Gastrocnemius medialis (tissue), 4 donors: ENCODE measurements around the gene PACS2. TPM values are rescaled to one million over a fixed set of nuclear protein-coding genes. Genes with fewer than 3 reads are reported as not detected.

Experiments
- ATAC-seq, 2 donors: fragments of 150-250 bp; one replicate each; pipeline ENCODE4 v1.9.1; 2016
- DNase-seq, 2 donors: peaks; one replicate each; pipeline ENCODE4 v3.0.0-alpha.2; 2019
- H3K27ac ChIP-seq, 4 donors: fragments of 200-600 bp; sonication (generic); 1 replicate in 1 of 4; 2 replicates in 3 of 4; pipeline ENCODE4 v1.5.1; 2016 to 2018; ENCODE audit warnings: mild to moderate bottlenecking in 2 of 4, moderate library complexity in 1 of 4
- H3K27me3 ChIP-seq, 3 donors: fragments of 200-600 bp; sonication (generic) in 2 of 3; 1 replicate in 1 of 3; 2 replicates in 2 of 3; pipeline versions ENCODE4 v1.5.1 to v1.6.0; 2016 to 2019; ENCODE audit warnings: mild to moderate bottlenecking in 1 of 3, moderate library complexity in 1 of 3
- H3K36me3 ChIP-seq, 2 donors: fragments of 200-600 bp; sonication (generic) in 1 of 2; one replicate each; pipeline ENCODE4 v1.5.1; 2017 to 2018
- H3K4me1 ChIP-seq, 2 donors: fragments of 200-600 bp; sonication (generic) in 1 of 2; one replicate each; pipeline ENCODE4 v1.5.1; 2016 to 2017; ENCODE audit warnings: mild to moderate bottlenecking in 2 of 2
- H3K4me3 ChIP-seq, 4 donors: fragments of 200-600 bp; sonication (generic) in 3 of 4; 1 replicate in 1 of 4; 2 replicates in 3 of 4; pipeline ENCODE4 v1.5.1; 2016 to 2019; ENCODE audit warnings: mild to moderate bottlenecking in 2 of 4
- H3K9me3 ChIP-seq, 3 donors: fragments of 200-600 bp; sonication (generic) in 2 of 3; 1 replicate in 1 of 3; 2 replicates in 2 of 3; pipeline ENCODE4 v1.5.1; 2016 to 2019
- POLR2A ChIP-seq, 2 donors: fragments of 450-650 bp; IDR thresholded peaks; one replicate each; pipeline ENCODE4 v1.6.1; 2017; ENCODE audit warnings: antibody characterized with exemption in 2 of 2, mild to moderate bottlenecking in 2 of 2, moderate library complexity in 2 of 2
- in situ Hi-C, 4 donors: fragments of 200-750 bp; cut with MboI; loops; one replicate each; pipeline versions ENCODE4 v1.15.0 to v1.8.0; 2017; ENCODE audit warnings: low sequenced_read_pairs in 4 of 4
- intact Hi-C: fragments of 100-400 bp; cut with DNase I; formaldehyde crosslinking; loops from one replicate; pipeline ENCODE4 v1.15.1; 2023; ENCODE audit warnings: low total_unique reads
- total RNA-seq, 4 donors: library from RNA; depleted of rRNA; stranded (reverse); fragments of >200 nt; gene quantifications; one replicate each; pipeline versions ENCODE4 v1.1.0 to v1.2.3, GENCODE V29; 2016
- TF ChIP-seq, protein P1 (sequence below), 5 experiments: fragments of 450-650 bp in 3 of 5; fragments of 200-600 bp in 2 of 5; sonication (generic) in 2 of 5; IDR thresholded peaks in 4 of 5; conservative IDR thresholded peaks in 1 of 5; 1 replicate in 4 of 5; 2 replicates in 1 of 5; pipeline ENCODE4 v1.5.1; 2016 to 2019; ENCODE audit warnings: antibody characterized with exemption in 5 of 5, mild to moderate bottlenecking in 3 of 5, moderate library complexity in 3 of 5

The PACS2 gene
- total RNA-seq, 4 donors from 2014 or later, result 81.0 to 115 (median 93.1) TPM

DNA sequence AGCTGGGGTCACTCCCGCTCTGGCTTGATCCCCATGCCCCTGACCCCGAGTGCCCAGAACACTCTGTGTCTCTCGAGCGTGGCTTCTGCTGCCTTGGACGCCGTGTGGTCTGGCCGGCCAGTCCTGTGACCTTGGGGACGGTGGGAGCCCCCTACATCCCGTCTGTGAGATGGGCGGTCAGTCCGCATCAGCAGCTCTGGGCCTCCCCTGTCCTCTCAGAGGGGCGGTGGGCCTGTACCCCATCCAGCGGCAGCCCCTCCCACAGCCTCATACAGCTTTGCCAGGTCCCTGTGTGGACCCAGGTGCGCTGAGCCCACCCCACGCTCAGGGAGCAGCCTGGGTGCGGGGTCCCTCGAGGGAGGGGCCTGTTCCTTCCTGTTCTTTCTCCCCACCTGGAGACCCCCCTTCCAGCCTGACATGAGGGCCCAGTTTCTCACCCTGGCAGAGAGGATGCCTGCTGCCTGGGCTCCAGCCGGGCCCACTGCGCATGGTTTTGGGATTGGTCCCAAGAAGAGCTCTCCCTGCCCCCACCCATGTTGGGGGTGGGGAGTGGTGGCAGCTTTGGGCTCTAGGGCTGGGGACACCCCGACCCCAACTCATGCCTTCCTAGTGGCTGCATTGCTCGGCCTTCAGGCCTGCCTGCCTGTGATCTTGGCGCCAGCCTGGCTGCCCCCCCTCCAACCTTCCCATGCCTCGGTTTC is 106.6 kb downstream of the PACS2 start:
- ATAC-seq (no peak), DNase-seq (no peak)
- Histone ChIP-seq H3K27me3 (no peaks in the 10 kb centered on the region), H3K36me3 (no peaks in the 10 kb centered on the region), H3K4me3 (peak overlapping the region; percentile 59 to 75 (median 66)), H3K4me1 (peaks cover 22 to 27% of the 10 kb centered on the region in 2 donors), H3K9me3 (no peaks in the 10 kb centered on the region), H3K27ac (peak overlapping the region; percentile 69 to 77 (median 72))
- intact Hi-C loops (no loop called here), in situ Hi-C loops (no loop called here)
- no peak for TF ChIP-seq POLR2A (IDR thresholded peaks at IDR 0.05)
- TF ChIP-seq, protein P1, sequence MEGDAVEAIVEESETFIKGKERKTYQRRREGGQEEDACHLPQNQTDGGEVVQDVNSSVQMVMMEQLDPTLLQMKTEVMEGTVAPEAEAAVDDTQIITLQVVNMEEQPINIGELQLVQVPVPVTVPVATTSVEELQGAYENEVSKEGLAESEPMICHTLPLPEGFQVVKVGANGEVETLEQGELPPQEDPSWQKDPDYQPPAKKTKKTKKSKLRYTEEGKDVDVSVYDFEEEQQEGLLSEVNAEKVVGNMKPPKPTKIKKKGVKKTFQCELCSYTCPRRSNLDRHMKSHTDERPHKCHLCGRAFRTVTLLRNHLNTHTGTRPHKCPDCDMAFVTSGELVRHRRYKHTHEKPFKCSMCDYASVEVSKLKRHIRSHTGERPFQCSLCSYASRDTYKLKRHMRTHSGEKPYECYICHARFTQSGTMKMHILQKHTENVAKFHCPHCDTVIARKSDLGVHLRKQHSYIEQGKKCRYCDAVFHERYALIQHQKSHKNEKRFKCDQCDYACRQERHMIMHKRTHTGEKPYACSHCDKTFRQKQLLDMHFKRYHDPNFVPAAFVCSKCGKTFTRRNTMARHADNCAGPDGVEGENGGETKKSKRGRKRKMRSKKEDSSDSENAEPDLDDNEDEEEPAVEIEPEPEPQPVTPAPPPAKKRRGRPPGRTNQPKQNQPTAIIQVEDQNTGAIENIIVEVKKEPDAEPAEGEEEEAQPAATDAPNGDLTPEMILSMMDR (IDR thresholded peaks at IDR 0.05 in 4 of 5, conservative IDR thresholded peaks at IDR 0.05 in 1 of 5), result no peak

DNA sequence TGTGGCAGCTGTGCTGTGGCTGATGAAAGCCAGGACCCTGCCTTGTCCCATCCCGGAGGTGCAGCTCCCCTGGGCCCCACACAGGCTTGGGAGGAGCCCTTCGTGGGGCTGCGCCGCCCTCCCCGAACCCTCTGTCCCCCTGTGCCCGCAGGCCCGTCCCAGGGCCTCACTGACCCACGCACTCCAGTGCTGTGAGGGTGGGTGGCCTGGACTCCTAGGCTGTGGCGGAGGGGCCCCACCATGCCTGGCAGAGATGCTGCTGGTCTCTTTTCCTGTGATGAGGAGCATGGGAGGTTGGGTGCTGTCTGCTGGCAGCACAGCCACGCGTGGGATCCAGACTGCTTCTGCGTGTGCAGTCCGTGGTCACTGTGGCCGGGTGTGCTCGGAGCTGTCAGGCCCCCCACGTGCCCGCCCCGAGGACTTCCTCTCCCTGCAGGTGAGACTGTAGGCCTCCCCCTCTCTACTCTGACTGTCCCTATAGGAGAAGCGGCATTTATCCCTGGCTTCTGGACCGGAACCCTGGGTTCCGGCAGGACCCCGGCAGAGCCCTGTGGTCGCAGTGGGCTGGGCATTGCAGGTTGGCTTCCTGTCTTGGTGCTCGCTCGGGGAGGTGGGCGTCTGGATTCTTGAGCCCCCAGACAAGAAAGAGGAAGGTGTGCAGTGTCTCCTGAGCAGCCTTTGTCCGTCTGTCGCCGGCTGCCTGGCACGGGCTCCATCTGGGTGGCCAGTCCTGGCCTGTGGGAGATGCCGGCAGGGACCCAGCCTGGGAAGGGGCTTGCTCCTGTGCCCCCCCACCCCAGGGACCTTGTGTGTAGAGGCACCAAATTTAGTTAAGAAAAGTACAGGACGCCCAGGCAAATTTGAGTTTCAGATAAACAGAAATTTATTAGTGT is 107.4 kb downstream of the PACS2 start:
- no peak for TF ChIP-seq POLR2A (IDR thresholded peaks at IDR 0.05)
- TF ChIP-seq, protein P1 (IDR thresholded peaks at IDR 0.05 in 4 of 5, conservative IDR thresholded peaks at IDR 0.05 in 1 of 5), result no peak
- no peak for DNase-seq

DNA sequence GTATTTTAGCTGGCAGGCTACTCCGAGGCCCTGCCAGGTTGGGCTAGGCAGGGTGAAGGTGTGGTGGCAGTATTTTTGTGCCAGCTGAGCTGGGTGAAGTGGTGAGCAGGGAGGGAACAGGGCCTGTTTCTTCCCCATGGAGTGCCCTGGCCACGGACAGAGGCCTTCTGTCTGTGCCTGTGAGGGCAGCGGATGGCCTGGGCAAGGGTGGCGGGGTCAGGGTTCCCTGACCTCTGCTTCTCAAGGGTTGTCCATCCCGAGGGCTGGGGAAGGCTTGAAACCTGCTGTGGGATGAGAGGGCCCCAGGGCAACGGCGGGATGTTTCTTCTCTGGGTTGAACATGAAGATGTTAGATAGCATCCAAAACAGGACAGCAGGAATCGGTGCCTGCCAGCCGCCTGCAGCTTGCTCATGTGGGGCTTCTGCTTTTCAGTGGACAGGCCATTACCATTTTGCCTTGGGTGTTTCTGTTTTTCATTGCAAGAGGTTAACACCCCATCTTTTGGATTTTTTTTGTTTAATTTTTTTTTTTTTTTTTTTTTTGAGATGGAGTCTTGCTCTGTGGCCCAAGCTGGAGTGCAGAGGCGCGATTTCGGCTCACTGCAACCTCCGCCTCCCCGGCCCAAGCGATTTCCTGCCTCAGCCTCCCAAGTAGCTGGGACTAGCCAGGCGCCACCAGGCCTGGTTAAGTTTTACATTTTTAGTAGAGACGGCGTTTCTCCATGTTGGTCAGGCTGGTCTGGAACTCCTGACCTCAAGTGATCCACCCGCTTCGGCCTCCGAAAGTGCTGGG is 108.3 kb downstream of the PACS2 start:
- Histone ChIP-seq H3K27ac (peak overlapping the region in 2 of 4 donors; percentile 15 to 77), H3K4me3 (no peak overlapping the region), H3K36me3 (no peaks in the 10 kb centered on the region), H3K9me3 (no peaks in the 10 kb centered on the region), H3K4me1 (peaks cover 22 to 24% of the 10 kb centered on the region in 2 donors), H3K27me3 (no peaks in the 10 kb centered on the region)
- in situ Hi-C loops (no loop called here), intact Hi-C loops (no loop called here)
- no peak for TF ChIP-seq POLR2A (IDR thresholded peaks at IDR 0.05)
- TF ChIP-seq, protein P1 (IDR thresholded peaks at IDR 0.05 in 4 of 5, conservative IDR thresholded peaks at IDR 0.05 in 1 of 5), result no peak
- ATAC-seq, result no peak
- DNase-seq, result no peak

More for the DNA sequence above, 107.4 kb downstream of the PACS2 start:
- H3K4me3 ChIP-seq, result no peak overlapping the region
- no peaks in the 10 kb centered on the region for H3K9me3 ChIP-seq
- H3K27ac ChIP-seq, result peak overlapping the region in 3 of 4 donors; percentile 69 to 77 (median 73)
- H3K4me1 ChIP-seq, result peaks cover 22 to 24% of the 10 kb centered on the region in 2 donors
- ATAC-seq, result no peak
- intact Hi-C loops (no loop called here), in situ Hi-C loops (no loop called here)
- H3K36me3 ChIP-seq, result no peaks in the 10 kb centered on the region
- H3K27me3 ChIP-seq, result no peaks in the 10 kb centered on the region

DNA sequence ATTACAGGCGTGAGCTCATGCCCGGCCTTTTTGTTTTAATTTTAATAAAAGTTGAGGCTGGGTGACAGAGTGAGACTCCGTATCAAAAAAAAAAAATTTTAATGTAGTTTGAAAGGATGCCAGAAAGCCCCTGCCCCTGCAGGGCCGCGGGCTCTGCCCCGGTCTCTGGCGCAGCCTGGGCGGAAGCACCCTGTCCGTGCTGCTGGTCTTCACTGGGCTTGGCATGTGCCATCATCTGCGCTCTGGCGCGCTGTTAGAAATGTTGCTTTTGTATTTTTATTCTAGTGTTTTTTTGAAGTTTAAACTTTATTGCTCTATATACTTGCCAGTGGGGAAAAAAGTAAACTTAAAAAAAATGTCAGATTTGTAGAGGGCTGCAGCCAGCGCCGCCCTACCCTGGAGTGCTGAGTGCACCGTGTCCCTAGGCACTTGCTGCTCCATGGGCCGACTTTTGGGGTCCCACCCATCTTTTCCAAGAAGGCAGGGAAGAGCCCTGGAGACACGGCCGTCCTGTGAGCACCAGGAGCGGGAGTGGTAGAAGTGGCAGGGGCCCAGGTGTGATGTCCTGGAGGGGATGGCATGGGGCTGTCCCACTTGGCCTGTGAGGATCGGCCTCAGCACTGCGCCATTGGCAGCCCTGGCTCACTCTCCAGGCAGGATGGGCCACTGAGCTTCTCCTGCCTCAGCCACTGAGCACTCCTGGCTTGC is 109.1 kb downstream of the PACS2 start:
- DNase-seq (no peak), ATAC-seq (no peak)
- Histone ChIP-seq H3K27ac (no peak overlapping the region), H3K4me1 (peaks cover 22 to 23% of the 10 kb centered on the region in 2 donors), H3K27me3 (no peaks in the 10 kb centered on the region), H3K9me3 (no peaks in the 10 kb centered on the region), H3K36me3 (no peaks in the 10 kb centered on the region), H3K4me3 (no peak overlapping the region)
- intact Hi-C loops, result no loop called here
- TF ChIP-seq POLR2A (IDR thresholded peaks at IDR 0.05), result no peak
- TF ChIP-seq, protein P1 (IDR thresholded peaks at IDR 0.05 in 4 of 5, conservative IDR thresholded peaks at IDR 0.05 in 1 of 5), result no peak
- in situ Hi-C loops, result no loop called here
